Measurements from ENCODE around the gene HOXA4. TPM values are rescaled to one million over a fixed set of nuclear protein-coding genes. Genes with fewer than 3 reads are reported as not detected.

The HOXA4 gene
- total RNA-seq, 2 donors from 2014 or later: 0.78 to 1.6 TPM

DNA sequence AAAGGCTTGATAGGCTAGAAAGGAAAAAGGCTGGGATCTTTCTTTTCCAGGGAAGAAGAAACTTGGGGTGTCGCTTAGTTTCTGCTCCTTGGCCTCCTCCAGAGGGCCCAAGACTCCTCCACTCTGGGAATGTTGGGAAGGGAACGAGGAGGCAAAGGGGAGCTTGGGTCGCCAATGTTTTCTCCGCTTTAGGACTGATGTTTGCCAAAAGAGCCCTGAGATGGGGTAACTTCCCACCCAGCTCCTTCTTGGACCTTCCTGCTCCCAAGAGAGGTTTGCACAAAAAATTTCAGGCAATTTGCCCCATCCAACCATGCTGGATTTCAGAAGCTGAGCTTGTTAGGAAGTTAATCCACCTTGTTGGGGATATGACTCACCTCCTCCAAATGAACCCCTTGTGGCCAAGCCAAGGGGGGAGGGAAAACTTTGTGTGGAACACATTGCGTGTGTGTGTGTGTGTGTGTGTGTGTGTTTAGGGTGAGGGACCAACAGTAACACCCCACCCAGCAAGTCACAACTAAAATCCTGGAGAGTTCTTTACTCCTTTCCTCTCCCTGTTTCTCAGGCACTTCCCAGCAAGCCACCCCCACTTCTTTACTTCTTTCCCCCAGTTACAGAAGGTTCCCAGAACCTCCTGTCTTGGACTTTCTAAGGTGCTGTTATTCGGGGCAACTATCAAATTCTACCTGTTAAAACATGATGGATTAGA, 19.4 kb downstream of the HOXA4 start:
- Histone ChIP-seq H3K36me3 (replicated peaks in 1 of 2; ENCODE audit: insufficient read depth in 1 of 2, low read depth in 2 of 2) (no peaks in the 10 kb centered on the region), H3K27me3 (peaks cover 5 to 37% of the 10 kb centered on the region in 2 donors), H3K4me3 (no peak overlapping the region), H3K9me3 (no peaks in the 10 kb centered on the region), H3K4me1 (peaks cover 16% of the 10 kb centered on the region), H3K27ac (peak overlapping the region in 2 of 4 donors; percentile 21 to 34)
- WGBS, 2 donors: 20 to 24% methylated on average over 5 to 6 of the region's 6 CpGs
- DNase-seq (peak in 1 of 4 donors; percentile 12), ATAC-seq (no peak)
- TF ChIP-seq, protein P1, sequence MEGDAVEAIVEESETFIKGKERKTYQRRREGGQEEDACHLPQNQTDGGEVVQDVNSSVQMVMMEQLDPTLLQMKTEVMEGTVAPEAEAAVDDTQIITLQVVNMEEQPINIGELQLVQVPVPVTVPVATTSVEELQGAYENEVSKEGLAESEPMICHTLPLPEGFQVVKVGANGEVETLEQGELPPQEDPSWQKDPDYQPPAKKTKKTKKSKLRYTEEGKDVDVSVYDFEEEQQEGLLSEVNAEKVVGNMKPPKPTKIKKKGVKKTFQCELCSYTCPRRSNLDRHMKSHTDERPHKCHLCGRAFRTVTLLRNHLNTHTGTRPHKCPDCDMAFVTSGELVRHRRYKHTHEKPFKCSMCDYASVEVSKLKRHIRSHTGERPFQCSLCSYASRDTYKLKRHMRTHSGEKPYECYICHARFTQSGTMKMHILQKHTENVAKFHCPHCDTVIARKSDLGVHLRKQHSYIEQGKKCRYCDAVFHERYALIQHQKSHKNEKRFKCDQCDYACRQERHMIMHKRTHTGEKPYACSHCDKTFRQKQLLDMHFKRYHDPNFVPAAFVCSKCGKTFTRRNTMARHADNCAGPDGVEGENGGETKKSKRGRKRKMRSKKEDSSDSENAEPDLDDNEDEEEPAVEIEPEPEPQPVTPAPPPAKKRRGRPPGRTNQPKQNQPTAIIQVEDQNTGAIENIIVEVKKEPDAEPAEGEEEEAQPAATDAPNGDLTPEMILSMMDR (IDR thresholded peaks at IDR 0.05): no peak
- no peak for TF ChIP-seq POLR2A (IDR thresholded peaks at IDR 0.05)
- intact Hi-C loops (cut with DNase I): no loop called here

DNA sequence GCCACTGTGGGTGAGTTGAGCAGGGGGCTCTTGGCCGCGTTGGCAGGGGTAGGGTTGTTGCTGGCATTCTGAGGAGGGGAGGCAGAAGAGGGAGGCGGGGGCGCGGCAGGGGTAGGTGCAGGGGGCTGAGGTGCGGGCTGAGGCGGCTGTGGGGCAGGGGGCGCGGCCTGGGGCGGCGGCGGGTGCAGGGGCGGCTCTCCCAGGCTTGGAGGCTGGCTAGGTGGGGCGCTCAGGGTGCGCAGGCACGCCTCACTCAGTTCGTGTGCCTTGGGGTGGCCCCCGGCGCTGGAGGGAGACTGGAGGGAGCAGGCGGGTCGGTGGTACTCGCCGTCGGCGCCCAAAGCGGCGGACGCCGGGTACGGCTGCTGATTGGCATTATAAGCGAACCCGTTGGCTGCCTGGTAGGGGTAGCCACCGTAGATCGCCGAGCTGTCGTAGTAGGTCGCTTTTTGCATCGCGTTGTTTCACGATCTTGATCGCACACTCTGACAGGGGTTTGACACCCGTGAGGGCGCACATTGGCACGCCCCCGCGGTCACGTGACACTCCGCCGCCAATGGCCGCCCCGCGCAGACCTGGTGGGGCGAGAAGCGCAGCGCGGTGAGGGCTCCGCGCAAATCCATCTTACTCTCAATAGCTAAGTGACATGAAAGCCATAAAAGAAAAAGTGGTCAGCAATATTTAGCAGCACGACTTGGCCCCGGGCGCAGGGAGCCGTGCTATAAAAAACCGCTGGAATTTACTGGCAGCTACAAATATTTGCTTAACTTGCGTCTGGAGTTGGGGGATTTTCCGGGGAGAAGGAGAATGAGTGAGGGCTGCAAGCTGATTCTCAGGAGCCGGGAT, 20.1 kb downstream of the HOXA4 start:
- Histone ChIP-seq H3K4me3 (no peak overlapping the region), H3K27me3 (peaks cover 1 to 34% of the 10 kb centered on the region in 2 donors), H3K4me1 (peaks cover 12% of the 10 kb centered on the region), H3K36me3 (replicated peaks in 1 of 2; ENCODE audit: insufficient read depth in 1 of 2, low read depth in 2 of 2) (no peaks in the 10 kb centered on the region), H3K27ac (peak overlapping the region in 3 of 4 donors; percentile 21 to 34 (median 21)), H3K9me3 (no peaks in the 10 kb centered on the region)
- DNase-seq (peak in 1 of 4 donors; percentile 25), ATAC-seq (peak; percentile 37)
- TF ChIP-seq POLR2A (IDR thresholded peaks at IDR 0.05): no peak
- TF ChIP-seq, protein P1 (IDR thresholded peaks at IDR 0.05): no peak
- 21 to 30% methylated on average over 35 to 56 of the region's 66 CpGs for WGBS, 2 donors
- intact Hi-C loops (cut with DNase I): no loop called here

DNA sequence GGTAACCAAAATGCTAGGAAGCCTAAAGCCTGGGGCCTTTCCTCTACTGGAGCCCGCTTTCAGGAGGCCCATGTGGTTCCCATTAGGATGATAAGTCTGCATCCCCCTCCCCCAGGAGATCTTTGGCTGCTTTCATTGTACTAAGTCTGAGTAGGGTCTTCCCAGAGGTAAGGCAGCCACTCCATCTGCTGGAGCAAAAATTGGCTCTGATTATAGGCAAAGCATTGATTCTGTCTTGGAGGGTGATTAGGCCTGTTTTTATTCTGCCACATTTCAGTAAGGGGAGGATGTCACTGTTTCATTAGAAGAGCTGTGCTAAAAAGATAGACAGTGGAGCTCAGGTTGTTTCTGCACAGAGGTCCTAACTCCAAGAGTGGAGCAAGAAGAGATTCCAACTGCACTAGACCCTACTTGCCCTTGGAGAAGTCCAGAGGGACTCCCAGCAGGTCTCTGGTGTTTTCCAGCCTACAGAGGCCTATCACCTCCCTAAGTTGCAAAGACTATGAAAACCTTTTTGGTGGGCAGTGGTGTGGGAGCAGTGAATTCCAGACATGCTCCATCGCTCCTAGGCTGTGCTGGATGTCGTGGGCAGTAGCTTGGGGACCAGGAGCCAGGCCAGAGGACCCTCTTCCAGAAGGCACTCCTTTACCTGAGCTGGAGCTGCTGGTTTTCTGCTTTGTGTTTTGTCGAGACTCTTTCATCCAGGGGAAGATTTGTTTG, 20.9 kb downstream of the HOXA4 start:
- no peak for DNase-seq
- H3K27ac ChIP-seq: peak overlapping the region in 1 of 4 donors; percentile 67

DNA sequence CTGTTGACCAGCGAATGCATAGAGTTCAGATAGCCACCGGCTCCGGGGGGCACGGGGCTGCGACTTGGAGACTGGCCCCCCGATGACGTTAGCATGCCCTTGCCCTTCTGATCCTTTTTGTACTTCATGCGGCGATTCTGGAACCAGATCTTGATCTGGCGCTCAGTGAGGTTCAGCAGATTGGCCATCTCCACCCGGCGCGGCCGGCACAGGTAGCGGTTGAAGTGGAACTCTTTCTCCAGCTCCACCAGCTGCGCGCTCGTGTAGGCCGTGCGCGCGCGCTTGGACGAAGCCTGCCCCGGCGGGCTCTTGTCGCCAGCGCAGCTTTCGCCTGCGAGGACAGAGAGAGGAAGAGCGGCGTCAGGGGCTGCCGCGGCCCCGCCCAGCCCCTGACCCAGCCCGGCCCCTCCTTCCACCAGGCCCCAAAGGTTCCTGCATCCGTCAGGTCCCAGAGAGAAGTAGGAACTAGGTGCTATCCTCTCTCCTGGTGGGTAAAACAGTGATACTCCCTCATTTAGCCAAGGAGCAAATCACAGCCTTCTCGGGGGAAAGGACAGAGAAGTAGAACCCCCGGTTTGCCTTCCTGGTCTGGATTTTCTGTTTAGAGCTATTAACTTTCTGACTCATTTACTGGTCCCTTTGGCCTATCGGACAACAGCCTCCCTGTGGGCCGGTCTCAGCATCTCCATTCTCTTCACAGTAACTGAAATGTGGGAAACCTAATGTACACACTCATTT, 22.0 kb downstream of the HOXA4 start:
- H3K27ac ChIP-seq: peak overlapping the region; percentile 9 to 67 (median 57)
- TF ChIP-seq, protein P1 (IDR thresholded peaks at IDR 0.05): no peak
- peak in 2 of 3 donors; percentile 35 for TF ChIP-seq POLR2A (IDR thresholded peaks at IDR 0.05)
- DNase-seq (peak in 1 of 4 donors; percentile 27), ATAC-seq (peak; percentile 62)
- H3K4me1 ChIP-seq: peaks cover 12% of the 10 kb centered on the region
- no peaks in the 10 kb centered on the region for H3K9me3 ChIP-seq
- peaks cover 0 to 36% of the 10 kb centered on the region in 2 donors for H3K27me3 ChIP-seq
- H3K4me3 ChIP-seq: no peak overlapping the region
- no peaks in the 10 kb centered on the region for H3K36me3 ChIP-seq (replicated peaks in 1 of 2; ENCODE audit: insufficient read depth in 1 of 2, low read depth in 2 of 2)
- intact Hi-C loops (cut with DNase I): no loop called here
- 11 to 33% methylated on average over 24 to 41 of the region's 41 CpGs for WGBS, 2 donors

More for the DNA sequence above, 20.9 kb downstream of the HOXA4 start:
- peaks cover 8% of the 10 kb centered on the region for H3K4me1 ChIP-seq
- intact Hi-C loops (cut with DNase I): no loop called here
- H3K36me3 ChIP-seq (replicated peaks in 1 of 2; ENCODE audit: insufficient read depth in 1 of 2, low read depth in 2 of 2): no peaks in the 10 kb centered on the region
- TF ChIP-seq, protein P1 (IDR thresholded peaks at IDR 0.05): no peak
- TF ChIP-seq POLR2A (IDR thresholded peaks at IDR 0.05): no peak
- 69 to 81% methylated on average over 4 of the region's 4 CpGs for WGBS, 2 donors
- H3K4me3 ChIP-seq: no peak overlapping the region
- no peak for ATAC-seq
- H3K27me3 ChIP-seq: peaks cover 0 to 34% of the 10 kb centered on the region in 2 donors
- no peaks in the 10 kb centered on the region for H3K9me3 ChIP-seq

All from body of pancreas (tissue), 4 donors.